Measurements from ENCODE around the gene NPHP4.

NPHP4 gene

GRCh38 chr1:5999711-6000443 is 7.7 kb upstream of the NPHP4 start:
- H3K36me3 ChIP-seq (ENCODE audit: control insufficient read depth in 1 of 2, insufficient read depth in 2 of 2, low read length in 2 of 2) = no peaks in the 10 kb centered on the region
- H3K9me3 ChIP-seq (ENCODE audit: control insufficient read depth in 1 of 2, low read length in 2 of 2) = no peaks in the 10 kb centered on the region
- no peaks in the 10 kb centered on the region for H3K4me1 ChIP-seq (ENCODE audit: control insufficient read depth in 1 of 2, insufficient read depth in 2 of 2, low read length in 2 of 2)
- no peak overlapping the region for H3K27ac ChIP-seq (ENCODE audit: low read length)
- no peak overlapping the region for H3K4me3 ChIP-seq (ENCODE audit: low read depth in 1 of 2, low read length in 2 of 2)
- no peaks in the 10 kb centered on the region for H3K27me3 ChIP-seq (ENCODE audit: low read depth, low read length)

GRCh38 chr1:5998906-5999301 is 6.7 kb upstream of the NPHP4 start:
- Histone ChIP-seq H3K4me1 (ENCODE audit: control insufficient read depth in 1 of 2, insufficient read depth in 2 of 2, low read length in 2 of 2) (peaks cover 0 to 4% of the 10 kb centered on the region in 2 donors), H3K27ac (ENCODE audit: low read length) (no peak overlapping the region), H3K27me3 (ENCODE audit: low read depth, low read length) (no peaks in the 10 kb centered on the region), H3K9me3 (ENCODE audit: control insufficient read depth in 1 of 2, low read length in 2 of 2) (no peaks in the 10 kb centered on the region), H3K4me3 (ENCODE audit: low read depth in 1 of 2, low read length in 2 of 2) (no peak overlapping the region), H3K36me3 (ENCODE audit: control insufficient read depth in 1 of 2, insufficient read depth in 2 of 2, low read length in 2 of 2) (no peaks in the 10 kb centered on the region)

- Histone ChIP-seq H3K4me1 (ENCODE audit: control insufficient read depth in 1 of 2, insufficient read depth in 2 of 2, low read length in 2 of 2) (peaks cover 0 to 10% of the 10 kb centered on the region in 2 donors), H3K4me3 (ENCODE audit: low read depth in 1 of 2, low read length in 2 of 2) (no peak overlapping the region), H3K9me3 (ENCODE audit: control insufficient read depth in 1 of 2, low read length in 2 of 2) (no peaks in the 10 kb centered on the region), H3K36me3 (ENCODE audit: control insufficient read depth in 1 of 2, insufficient read depth in 2 of 2, low read length in 2 of 2) (no peaks in the 10 kb centered on the region), H3K27me3 (ENCODE audit: low read depth, low read length) (peaks cover 4% of the 10 kb centered on the region), H3K27ac (ENCODE audit: low read length) (no peak overlapping the region)
Measured at GRCh38 chr1:5998051-5998905, 6.1 kb upstream of the NPHP4 start.

- H3K9me3 ChIP-seq (ENCODE audit: control insufficient read depth in 1 of 2, low read length in 2 of 2) = no peaks in the 10 kb centered on the region
- no peaks in the 10 kb centered on the region for H3K36me3 ChIP-seq (ENCODE audit: control insufficient read depth in 1 of 2, insufficient read depth in 2 of 2, low read length in 2 of 2)
- H3K4me1 ChIP-seq (ENCODE audit: control insufficient read depth in 1 of 2, insufficient read depth in 2 of 2, low read length in 2 of 2) = peaks cover 0 to 13% of the 10 kb centered on the region in 2 donors
- peaks cover 4% of the 10 kb centered on the region for H3K27me3 ChIP-seq (ENCODE audit: low read depth, low read length)
- H3K4me3 ChIP-seq (ENCODE audit: low read depth in 1 of 2, low read length in 2 of 2) = no peak overlapping the region
- no peak overlapping the region for H3K27ac ChIP-seq (ENCODE audit: low read length)
Measured at GRCh38 chr1:5997316-5997715, 5.1 kb upstream of the NPHP4 start.

GRCh38 chr1:5996641-5997270 is 4.5 kb upstream of the NPHP4 start:
- H3K27ac ChIP-seq (ENCODE audit: low read length) = no peak overlapping the region
- peaks cover 0 to 13% of the 10 kb centered on the region in 2 donors for H3K4me1 ChIP-seq (ENCODE audit: control insufficient read depth in 1 of 2, insufficient read depth in 2 of 2, low read length in 2 of 2)
- H3K36me3 ChIP-seq (ENCODE audit: control insufficient read depth in 1 of 2, insufficient read depth in 2 of 2, low read length in 2 of 2) = no peaks in the 10 kb centered on the region
- H3K27me3 ChIP-seq (ENCODE audit: low read depth, low read length) = peaks cover 4% of the 10 kb centered on the region
- H3K4me3 ChIP-seq (ENCODE audit: low read depth in 1 of 2, low read length in 2 of 2) = no peak overlapping the region
- no peaks in the 10 kb centered on the region for H3K9me3 ChIP-seq (ENCODE audit: control insufficient read depth in 1 of 2, low read length in 2 of 2)

- no peak overlapping the region for H3K27ac ChIP-seq (ENCODE audit: low read length)
- no peaks in the 10 kb centered on the region for H3K9me3 ChIP-seq (ENCODE audit: control insufficient read depth in 1 of 2, low read length in 2 of 2)
- peaks cover 4% of the 10 kb centered on the region for H3K27me3 ChIP-seq (ENCODE audit: low read depth, low read length)
- H3K4me3 ChIP-seq (ENCODE audit: low read depth in 1 of 2, low read length in 2 of 2) = no peak overlapping the region
- no peaks in the 10 kb centered on the region for H3K36me3 ChIP-seq (ENCODE audit: control insufficient read depth in 1 of 2, insufficient read depth in 2 of 2, low read length in 2 of 2)
- H3K4me1 ChIP-seq (ENCODE audit: control insufficient read depth in 1 of 2, insufficient read depth in 2 of 2, low read length in 2 of 2) = peaks cover 3 to 16% of the 10 kb centered on the region in 2 donors
Measured at GRCh38 chr1:5995871-5996630, 3.8 kb upstream of the NPHP4 start.

GRCh38 chr1:5994713-5995621 is 2.7 kb upstream of the NPHP4 start:
- Histone ChIP-seq H3K4me3 (ENCODE audit: low read depth in 1 of 2, low read length in 2 of 2) (no peak overlapping the region), H3K27ac (ENCODE audit: low read length) (no peak overlapping the region), H3K27me3 (ENCODE audit: low read depth, low read length) (peaks cover 4% of the 10 kb centered on the region), H3K9me3 (ENCODE audit: control insufficient read depth in 1 of 2, low read length in 2 of 2) (no peaks in the 10 kb centered on the region), H3K4me1 (ENCODE audit: control insufficient read depth in 1 of 2, insufficient read depth in 2 of 2, low read length in 2 of 2) (peaks cover 8 to 22% of the 10 kb centered on the region in 2 donors), H3K36me3 (ENCODE audit: control insufficient read depth in 1 of 2, insufficient read depth in 2 of 2, low read length in 2 of 2) (no peaks in the 10 kb centered on the region)

GRCh38 chr1:5993556-5994491 is 1.6 kb upstream of the NPHP4 start:
- peaks cover 4% of the 10 kb centered on the region for H3K27me3 ChIP-seq (ENCODE audit: low read depth, low read length)
- peaks cover 8 to 22% of the 10 kb centered on the region in 2 donors for H3K4me1 ChIP-seq (ENCODE audit: control insufficient read depth in 1 of 2, insufficient read depth in 2 of 2, low read length in 2 of 2)
- H3K27ac ChIP-seq (ENCODE audit: low read length) = no peak overlapping the region
- H3K36me3 ChIP-seq (ENCODE audit: control insufficient read depth in 1 of 2, insufficient read depth in 2 of 2, low read length in 2 of 2) = no peaks in the 10 kb centered on the region
- no peaks in the 10 kb centered on the region for H3K9me3 ChIP-seq (ENCODE audit: control insufficient read depth in 1 of 2, low read length in 2 of 2)
- H3K4me3 ChIP-seq (ENCODE audit: low read depth in 1 of 2, low read length in 2 of 2) = peak overlapping the region; percentile 55 to 80

- Histone ChIP-seq H3K27ac (ENCODE audit: low read length) (no peak overlapping the region), H3K36me3 (ENCODE audit: control insufficient read depth in 1 of 2, insufficient read depth in 2 of 2, low read length in 2 of 2) (no peaks in the 10 kb centered on the region), H3K9me3 (ENCODE audit: control insufficient read depth in 1 of 2, low read length in 2 of 2) (no peaks in the 10 kb centered on the region), H3K27me3 (ENCODE audit: low read depth, low read length) (peaks cover 4% of the 10 kb centered on the region), H3K4me1 (ENCODE audit: control insufficient read depth in 1 of 2, insufficient read depth in 2 of 2, low read length in 2 of 2) (peaks cover 8 to 22% of the 10 kb centered on the region in 2 donors), H3K4me3 (ENCODE audit: low read depth in 1 of 2, low read length in 2 of 2) (peak overlapping the region; percentile 55 to 80)
Measured at GRCh38 chr1:5992814-5993555, 760 bp upstream of the NPHP4 start.

Data from muscle layer of duodenum (tissue), 2 donors.